ENCODE data around the gene LEFTY1.

LEFTY1 gene

GRCh38 chr1:225860107-225860506 lies 28.8 kb downstream of the LEFTY1 start:
- Histone ChIP-seq H3K9ac (ENCODE audit: low read length) (no peak overlapping the region), H3K27me3 (ENCODE audit: low read depth, low read length) (no peaks in the 10 kb centered on the region), H3K36me3 (replicated peaks; ENCODE audit: low read depth, low read length) (peaks cover 40% of the 10 kb centered on the region), H3K79me2 (ENCODE audit: low read length) (no peaks in the 10 kb centered on the region), H2AFZ (ENCODE audit: low read depth, low read length) (no peak overlapping the region), H3K27ac (ENCODE audit: low read length) (no peak overlapping the region), H3K9me3 (ENCODE audit: insufficient read depth, low read length) (no peaks in the 10 kb centered on the region), H4K20me1 (ENCODE audit: insufficient read depth, low read length) (no peaks in the 10 kb centered on the region), H3K4me3 (ENCODE audit: low read length) (no peak overlapping the region), H3K4me2 (ENCODE audit: low read length) (no peak overlapping the region), H3K4me1 (ENCODE audit: low read length) (no peaks in the 10 kb centered on the region)
- TF ChIP-seq EZH2phosphoT487 (IDR thresholded peaks at IDR 0.05; ENCODE audit: low read depth) (no peak), CTCF (IDR thresholded peaks at IDR 0.05; ENCODE audit: low read depth, low read length) (no peak)

GRCh38 chr1:225859151-225859550 lies 29.8 kb downstream of the LEFTY1 start:
- Histone ChIP-seq H3K4me2 (ENCODE audit: low read length) (no peak overlapping the region), H3K27ac (ENCODE audit: low read length) (no peak overlapping the region), H2AFZ (ENCODE audit: low read depth, low read length) (no peak overlapping the region), H4K20me1 (ENCODE audit: insufficient read depth, low read length) (no peaks in the 10 kb centered on the region), H3K79me2 (ENCODE audit: low read length) (no peaks in the 10 kb centered on the region), H3K4me1 (ENCODE audit: low read length) (no peaks in the 10 kb centered on the region), H3K9ac (ENCODE audit: low read length) (no peak overlapping the region), H3K36me3 (replicated peaks; ENCODE audit: low read depth, low read length) (peaks cover 36% of the 10 kb centered on the region), H3K27me3 (ENCODE audit: low read depth, low read length) (no peaks in the 10 kb centered on the region), H3K4me3 (ENCODE audit: low read length) (no peak overlapping the region), H3K9me3 (ENCODE audit: insufficient read depth, low read length) (no peaks in the 10 kb centered on the region)
- TF ChIP-seq CTCF (IDR thresholded peaks at IDR 0.05; ENCODE audit: low read depth, low read length) (no peak), EZH2phosphoT487 (IDR thresholded peaks at IDR 0.05; ENCODE audit: low read depth) (no peak)

GRCh38 chr1:225857256-225857655 lies 31.7 kb downstream of the LEFTY1 start:
- Histone ChIP-seq H3K36me3 (replicated peaks; ENCODE audit: low read depth, low read length) (peaks cover 43% of the 10 kb centered on the region), H3K27me3 (ENCODE audit: low read depth, low read length) (no peaks in the 10 kb centered on the region), H3K79me2 (ENCODE audit: low read length) (no peaks in the 10 kb centered on the region), H3K9me3 (ENCODE audit: insufficient read depth, low read length) (no peaks in the 10 kb centered on the region), H3K27ac (ENCODE audit: low read length) (no peak overlapping the region), H3K4me3 (ENCODE audit: low read length) (no peak overlapping the region), H3K4me1 (ENCODE audit: low read length) (peaks cover 11% of the 10 kb centered on the region), H2AFZ (ENCODE audit: low read depth, low read length) (no peak overlapping the region), H3K9ac (ENCODE audit: low read length) (no peak overlapping the region), H4K20me1 (ENCODE audit: insufficient read depth, low read length) (no peaks in the 10 kb centered on the region), H3K4me2 (ENCODE audit: low read length) (no peak overlapping the region)
- no peak for TF ChIP-seq EZH2phosphoT487 (IDR thresholded peaks at IDR 0.05; ENCODE audit: low read depth)
- no peak for TF ChIP-seq CTCF (IDR thresholded peaks at IDR 0.05; ENCODE audit: low read depth, low read length)

- H3K79me2 ChIP-seq (ENCODE audit: low read length) = no peaks in the 10 kb centered on the region
- H3K9me3 ChIP-seq (ENCODE audit: insufficient read depth, low read length) = no peaks in the 10 kb centered on the region
- no peak overlapping the region for H3K9ac ChIP-seq (ENCODE audit: low read length)
- H3K4me3 ChIP-seq (ENCODE audit: low read length) = no peak overlapping the region
- H3K4me2 ChIP-seq (ENCODE audit: low read length) = no peak overlapping the region
- H2AFZ ChIP-seq (ENCODE audit: low read depth, low read length) = no peak overlapping the region
- H4K20me1 ChIP-seq (ENCODE audit: insufficient read depth, low read length) = no peaks in the 10 kb centered on the region
- peaks cover 44% of the 10 kb centered on the region for H3K36me3 ChIP-seq (replicated peaks; ENCODE audit: low read depth, low read length)
- H3K4me1 ChIP-seq (ENCODE audit: low read length) = peaks cover 24% of the 10 kb centered on the region
- H3K27ac ChIP-seq (ENCODE audit: low read length) = no peak overlapping the region
- no peak for TF ChIP-seq EZH2phosphoT487 (IDR thresholded peaks at IDR 0.05; ENCODE audit: low read depth)
- no peak for TF ChIP-seq CTCF (IDR thresholded peaks at IDR 0.05; ENCODE audit: low read depth, low read length)
- no peaks in the 10 kb centered on the region for H3K27me3 ChIP-seq (ENCODE audit: low read depth, low read length)
These were observed 33.2 kb downstream of the LEFTY1 start for GRCh38 chr1:225855503-225856300.
